Suppressor macrophage (primary cell): ENCODE results near the gene KNDC1.
A peak's percentile ranks its signal among the peaks of the same experiment; 100 is the strongest.

Experiments
- DNase-seq, 4 experiments: peaks; one replicate each; pipeline ENCODE4 v3.0.0-alpha.2; 2020 to 2022

The KNDC1 gene

DNA sequence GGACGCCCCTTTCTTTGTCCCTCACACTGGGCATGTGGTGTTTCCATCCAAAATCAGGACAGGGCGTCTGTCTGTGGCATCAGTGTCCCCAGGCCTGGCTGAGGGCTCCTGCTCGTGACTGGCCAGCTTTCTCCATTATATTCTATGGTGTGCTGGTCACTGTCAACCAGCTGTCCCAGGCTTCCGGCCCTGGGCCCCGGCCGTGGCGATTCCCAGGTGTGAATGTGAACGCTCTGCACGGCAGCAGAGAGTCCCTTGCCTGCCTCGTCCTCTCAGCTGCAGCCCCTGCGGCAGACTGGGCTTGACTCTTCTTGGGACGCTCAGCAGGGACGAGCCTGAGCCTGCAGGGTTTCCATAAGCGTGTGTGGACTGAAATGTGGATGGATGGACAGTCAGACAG is 64.1 kb downstream of the KNDC1 start:
- DNase-seq = no peak

GRCh38 chr10:133224756-133225372 is 64.8 kb downstream of the KNDC1 start:
- no peak for DNase-seq

DNA sequence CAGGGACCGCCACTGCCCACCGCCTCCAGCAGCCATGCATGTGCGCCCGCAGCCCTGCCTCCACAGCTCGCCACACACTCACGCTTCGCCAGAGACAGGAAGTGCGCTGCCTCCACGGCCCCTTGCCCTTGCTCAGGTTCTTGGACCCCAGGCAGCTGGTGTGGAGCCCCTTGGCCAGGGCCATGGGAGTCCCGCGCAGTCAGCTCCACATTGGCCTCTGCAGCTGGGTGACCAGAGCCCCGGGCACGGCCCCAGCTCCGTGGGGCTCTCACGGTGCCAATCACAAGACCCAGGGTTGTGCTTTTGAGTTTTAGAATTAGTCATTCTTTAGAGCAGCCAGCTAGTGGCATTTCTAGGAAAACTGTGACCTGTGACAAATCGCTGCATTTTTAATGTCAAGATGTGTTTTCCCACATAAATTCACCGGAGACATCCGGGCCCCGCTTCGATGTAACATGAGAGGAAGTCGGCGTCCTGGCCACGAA is 65.7 kb downstream of the KNDC1 start:
- DNase-seq = no peak

- peak in 1 of 4 experiments; percentile 16 for DNase-seq
These were observed 66.3 kb downstream of the KNDC1 start for GRCh38 chr10:133226251-133226808.

- DNase-seq = no peak
These were observed 67.2 kb downstream of the KNDC1 start for GRCh38 chr10:133227256-133227655.

- peak in 3 of 4 experiments; percentile 8 to 34 (median 30) for DNase-seq
These were observed 69.4 kb downstream of the KNDC1 start for GRCh38 chr10:133229265-133230043.

DNA sequence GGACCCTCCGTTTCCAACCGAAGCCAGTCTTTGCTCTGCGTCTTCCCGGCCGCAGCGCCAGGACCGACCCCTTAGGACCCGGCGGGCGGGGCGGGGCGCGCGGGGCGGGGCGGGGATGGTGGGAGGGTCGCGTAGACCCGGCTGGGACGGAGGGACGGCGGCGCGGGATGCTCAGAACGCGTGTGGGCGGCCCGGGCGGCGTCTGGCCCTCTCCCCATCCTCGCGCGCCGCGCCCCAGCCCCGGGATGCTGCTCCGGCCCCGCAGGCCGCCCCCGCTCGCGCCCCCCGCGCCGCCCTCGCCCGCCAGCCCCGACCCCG is 70.0 kb downstream of the KNDC1 start, which contains the start of gene UTF1:
Gene UTF1 (plus strand): TSS at position 174 of the 318 bp plus-strand sequence. CDS start 72 bp downstream, at position 246.
- DNase-seq = no peak

DNA sequence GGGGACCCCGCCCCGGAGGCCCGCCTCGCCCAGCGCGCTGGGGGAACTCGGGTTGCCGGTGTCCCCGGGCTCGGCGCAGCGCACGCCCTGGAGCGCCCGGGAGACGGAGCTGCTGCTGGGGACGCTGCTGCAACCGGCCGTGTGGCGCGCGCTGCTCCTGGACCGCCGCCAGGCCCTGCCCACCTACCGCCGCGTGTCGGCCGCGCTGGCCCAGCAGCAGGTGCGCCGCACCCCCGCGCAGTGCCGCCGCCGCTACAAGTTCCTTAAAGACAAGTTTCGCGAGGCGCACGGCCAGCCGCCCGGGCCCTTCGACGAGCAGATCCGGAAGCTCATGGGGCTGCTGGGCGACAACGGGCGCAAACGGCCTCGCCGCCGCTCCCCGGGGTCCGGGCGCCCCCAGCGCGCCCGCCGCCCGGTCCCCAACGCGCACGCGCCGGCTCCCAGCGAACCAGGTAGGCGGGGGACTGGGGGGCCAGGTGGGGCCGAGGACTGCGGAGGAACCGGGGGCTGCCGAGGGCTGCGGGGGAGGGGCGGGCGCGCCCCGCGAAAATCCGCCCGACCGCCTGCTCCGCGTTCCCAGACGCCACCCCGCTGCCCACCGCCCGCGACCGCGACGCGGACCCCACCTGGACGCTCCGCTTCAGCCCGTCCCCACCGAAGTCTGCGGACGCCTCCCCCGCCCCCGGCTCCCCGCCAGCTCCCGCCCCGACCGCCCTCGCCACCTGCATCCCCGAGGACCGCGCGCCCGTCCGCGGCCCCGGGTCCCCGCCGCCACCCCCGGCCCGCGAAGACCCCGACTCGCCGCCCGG is 70.6 kb downstream of the KNDC1 start:
- DNase-seq = peak; percentile 53 to 85 (median 70)

GRCh38 chr10:133231244-133231945 is 71.4 kb downstream of the KNDC1 start:
- no peak for DNase-seq

GRCh38 chr10:133231946-133232574 is 72.0 kb downstream of the KNDC1 start:
- DNase-seq = no peak

- DNase-seq = peak in 2 of 4 experiments; percentile 25 to 42
These were observed 74.8 kb downstream of the KNDC1 start for GRCh38 chr10:133234796-133235195.

DNA sequence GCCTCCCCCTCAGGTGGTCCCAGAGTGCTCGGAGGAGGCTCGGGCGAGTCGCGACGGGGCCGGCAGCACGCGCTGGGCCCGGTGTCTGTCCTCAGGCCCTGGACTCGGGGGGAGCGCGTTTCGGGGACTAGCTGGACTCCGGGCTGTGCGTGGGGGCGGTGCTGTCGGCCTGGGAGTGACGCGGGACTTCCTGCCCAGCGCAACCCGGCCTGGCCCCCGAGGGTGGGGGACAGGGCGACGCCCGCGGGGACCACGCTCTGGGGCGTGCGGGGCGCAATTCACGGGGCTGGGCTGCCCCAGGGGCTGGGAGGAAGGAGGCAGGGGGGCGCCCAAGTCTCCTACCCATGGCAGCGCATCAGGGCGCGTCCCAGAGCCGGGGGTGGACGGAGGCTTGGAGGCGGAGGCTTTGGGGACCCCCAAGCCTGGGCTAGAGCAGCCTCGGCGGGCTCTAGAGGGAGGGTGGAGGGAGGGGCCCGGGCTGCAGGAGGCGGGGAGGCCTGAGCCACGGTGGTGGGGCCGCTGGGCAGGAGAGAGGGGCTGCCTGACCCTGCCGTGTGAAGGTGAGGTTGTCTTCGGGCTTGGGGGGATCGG is 75.3 kb downstream of the KNDC1 start:
- DNase-seq = peak in 3 of 4 experiments; percentile 11 to 41 (median 34)

GRCh38 chr10:133235932-133236331 is 75.9 kb downstream of the KNDC1 start:
- peak; percentile 47 to 78 (median 69) for DNase-seq

- peak in 2 of 4 experiments; percentile 46 to 57 for DNase-seq
These were observed 76.6 kb downstream of the KNDC1 start for GRCh38 chr10:133236401-133237240.

DNA sequence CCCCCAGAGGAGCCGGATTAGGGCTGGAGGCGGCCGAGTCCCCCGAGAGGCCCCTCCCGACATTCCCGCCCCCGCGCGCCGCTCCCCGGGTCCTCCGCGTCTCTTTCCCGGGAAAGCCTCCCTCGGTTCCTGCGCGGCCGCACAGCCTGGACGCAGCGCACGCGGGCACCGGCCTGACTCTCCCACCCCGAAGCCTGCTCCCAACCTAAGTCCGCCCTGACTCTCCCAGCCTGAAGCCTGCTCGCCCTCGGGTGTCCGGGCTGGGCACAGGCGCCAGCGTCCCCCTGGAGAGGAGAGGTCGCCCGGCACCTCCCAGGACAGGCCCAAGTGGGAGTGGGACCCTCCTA is 77.2 kb downstream of the KNDC1 start:
- DNase-seq = no peak

GRCh38 chr10:133237588-133238465 is 77.8 kb downstream of the KNDC1 start, which contains the start of gene VENTX:
Gene VENTX (plus strand): TSS chr10:133237855. CDS start chr10:133237915, 60 bp downstream.
- no peak for DNase-seq

GRCh38 chr10:133238466-133238804 is 78.4 kb downstream of the KNDC1 start:
- no peak for DNase-seq

GRCh38 chr10:133239990-133240389 is 80.0 kb downstream of the KNDC1 start:
- DNase-seq = no peak

DNA sequence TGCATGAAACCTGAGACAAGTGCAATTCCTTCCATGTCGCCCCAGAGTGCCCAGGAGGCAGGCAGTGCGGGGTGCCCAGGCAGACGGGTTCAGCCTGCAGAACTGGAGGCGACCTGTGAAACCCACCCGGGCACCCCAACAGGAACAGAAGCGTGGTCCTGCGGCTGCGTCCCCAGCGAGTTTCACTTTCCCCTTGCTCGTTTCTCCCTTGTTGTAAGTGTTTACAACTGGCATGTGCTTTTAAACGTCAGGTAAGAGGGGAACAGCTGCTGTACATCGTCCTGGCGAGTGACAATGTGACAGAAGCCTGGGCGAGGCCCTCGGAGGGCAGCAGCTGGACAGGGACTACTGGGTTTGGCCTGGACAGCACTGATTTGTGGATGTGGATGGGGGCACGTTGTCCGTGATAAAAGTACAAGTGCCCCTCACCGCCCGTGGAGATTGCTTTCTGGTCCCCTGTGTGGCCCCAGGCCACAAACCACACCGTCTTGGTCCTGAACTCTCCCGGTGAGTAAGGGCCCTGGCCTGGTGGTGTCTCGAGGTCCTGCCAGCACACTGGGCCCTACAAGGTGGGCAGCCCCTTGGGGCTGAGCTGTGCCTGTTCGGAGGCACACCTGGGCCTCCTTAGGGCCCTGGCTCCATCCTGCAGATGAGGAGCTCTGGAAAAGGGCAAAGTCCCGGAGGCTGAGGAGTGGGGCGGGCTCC is 81.6 kb downstream of the KNDC1 start:
- DNase-seq = peak in 1 of 4 experiments; percentile 18
